ENCODE measurements around the gene CPA5.

The CPA5 gene

GRCh38 chr7:130367088-130367755, 22.6 kb downstream of the CPA5 start:
- DNase-seq (ENCODE audit: low spot score) = no peak
- H3K27ac ChIP-seq = peak overlapping the region; percentile 56; the same call in 1 of the 2 replicates
- no peak for TF ChIP-seq CTCF (conservative IDR thresholded peaks at IDR 0.05; ENCODE audit: low read depth)
- POLR2A ChIA-PET (ENCODE audit: low non-redundant PET) = interaction anchor here (0.6 kb wide), 1 partner anchor 162 kb away, joined by 3 read pairs; no protein-coding TSS in a partner anchor
- CTCF ChIA-PET = no interaction called here

- CTCF ChIA-PET = no interaction called here
- DNase-seq (ENCODE audit: low spot score) = no peak
- no peak for TF ChIP-seq CTCF (conservative IDR thresholded peaks at IDR 0.05; ENCODE audit: low read depth)
- peak overlapping the region; percentile 56 for H3K27ac ChIP-seq
- POLR2A ChIA-PET (ENCODE audit: low non-redundant PET) = interaction anchor here (0.6 kb wide), 1 partner anchor 161 kb away, joined by 3 read pairs; no protein-coding TSS in a partner anchor
Measured at GRCh38 chr7:130367836-130368746, 23.5 kb downstream of the CPA5 start.

GRCh38 chr7:130369110-130369711, 24.6 kb downstream of the CPA5 start:
- CTCF ChIA-PET = no interaction called here
- no peak for TF ChIP-seq CTCF (conservative IDR thresholded peaks at IDR 0.05; ENCODE audit: low read depth)
- DNase-seq (ENCODE audit: low spot score) = no peak
- POLR2A ChIA-PET (ENCODE audit: low non-redundant PET) = no interaction called here
- peak overlapping the region; percentile 56 for H3K27ac ChIP-seq

GRCh38 chr7:130369831-130370550, 25.4 kb downstream of the CPA5 start:
- no peak for DNase-seq (ENCODE audit: low spot score)
- CTCF ChIA-PET = no interaction called here
- no peak for TF ChIP-seq CTCF (conservative IDR thresholded peaks at IDR 0.05; ENCODE audit: low read depth)
- POLR2A ChIA-PET (ENCODE audit: low non-redundant PET) = no interaction called here
- peak overlapping the region; percentile 56 for H3K27ac ChIP-seq

GRCh38 chr7:130371046-130371445, 26.4 kb downstream of the CPA5 start:
- peak overlapping the region; percentile 100 for H3K27ac ChIP-seq
- DNase-seq (ENCODE audit: low spot score) = no peak
- TF ChIP-seq CTCF (conservative IDR thresholded peaks at IDR 0.05; ENCODE audit: low read depth) = no peak
- ChIA-PET CTCF (interaction anchor here (0.6 kb wide), 1 partner anchor 21 kb away, joined by 3 read pairs; no protein-coding TSS in a partner anchor), POLR2A (ENCODE audit: low non-redundant PET) (no interaction called here)
